ENCODE measurements around the gene IQSEC2. TPM values are rescaled to one million over a fixed set of nuclear protein-coding genes. Genes with fewer than 3 reads are reported as not detected.

Gene IQSEC2
- total RNA-seq, 4 donors from 2014 or later = 20.4 to 31.8 (median 28.0) TPM

- H3K27me3 ChIP-seq = peaks cover 0 to 25% of the 10 kb centered on the region in 2 donors
- H3K4me3 ChIP-seq = no peak overlapping the region
- no peak for DNase-seq (ENCODE audit: low spot score in 2 of 2)
Measured at GRCh38 chrX:53269536-53270107, 11.8 kb downstream of the IQSEC2 start.

GRCh38 chrX:53268173-53268572 lies 13.2 kb downstream of the IQSEC2 start:
- TF ChIP-seq EP300 (IDR thresholded peaks at IDR 0.05) (no peak), POLR2A (IDR thresholded peaks at IDR 0.05) (no peak), CTCF (IDR thresholded peaks at IDR 0.05) (no peak)
- 72 to 92% methylated on average over 7 of the region's 7 CpGs for WGBS, 2 donors
- H3K4me3 ChIP-seq = no peak overlapping the region
- H3K27ac ChIP-seq = no peak overlapping the region
- peaks cover 0 to 26% (median 7%) of the 10 kb centered on the region in 4 donors for H3K4me1 ChIP-seq
- DNase-seq (ENCODE audit: low spot score in 2 of 2) = no peak
- no peaks in the 10 kb centered on the region for H3K36me3 ChIP-seq
- H3K27me3 ChIP-seq = peaks cover 0 to 38% of the 10 kb centered on the region in 2 donors
- H3K9me3 ChIP-seq = no peaks in the 10 kb centered on the region

More at GRCh38 chrX:53269536-53270107, 11.8 kb downstream of the IQSEC2 start:
- TF ChIP-seq CTCF (IDR thresholded peaks at IDR 0.05) (no peak), POLR2A (IDR thresholded peaks at IDR 0.05) (no peak), EP300 (IDR thresholded peaks at IDR 0.05) (no peak)
- Histone ChIP-seq H3K36me3 (no peaks in the 10 kb centered on the region), H3K27ac (no peak overlapping the region), H3K4me1 (peaks cover 0 to 24% (median 7%) of the 10 kb centered on the region in 4 donors), H3K9me3 (no peaks in the 10 kb centered on the region)
- 82 to 85% methylated on average over 14 of the region's 14 CpGs for WGBS, 2 donors

- peaks cover 0 to 40% of the 10 kb centered on the region in 2 donors for H3K27me3 ChIP-seq
- peaks cover 0 to 29% (median 7%) of the 10 kb centered on the region in 4 donors for H3K4me1 ChIP-seq
- TF ChIP-seq EP300 (IDR thresholded peaks at IDR 0.05) (no peak), POLR2A (IDR thresholded peaks at IDR 0.05) (no peak), CTCF (IDR thresholded peaks at IDR 0.05) (no peak)
- WGBS, 2 donors = 36 to 59% methylated on average over 9 to 11 of the region's 11 CpGs
- no peak for DNase-seq (ENCODE audit: low spot score in 2 of 2)
- no peaks in the 10 kb centered on the region for H3K36me3 ChIP-seq
- H3K9me3 ChIP-seq = no peaks in the 10 kb centered on the region
- H3K27ac ChIP-seq = peak overlapping the region in 2 of 4 donors; percentile 56 to 59
- no peak overlapping the region for H3K4me3 ChIP-seq
Measured at GRCh38 chrX:53266914-53267313, 14.5 kb downstream of the IQSEC2 start.

GRCh38 chrX:53265771-53266574 lies 15.4 kb downstream of the IQSEC2 start:
- peak overlapping the region in 2 of 4 donors; percentile 56 to 59 for H3K27ac ChIP-seq
- no peak for DNase-seq (ENCODE audit: low spot score in 2 of 2)
- peaks cover 0 to 40% of the 10 kb centered on the region in 2 donors for H3K27me3 ChIP-seq
- no peak overlapping the region for H3K4me3 ChIP-seq
- no peak for TF ChIP-seq CTCF (IDR thresholded peaks at IDR 0.05)
- no peak for TF ChIP-seq EP300 (IDR thresholded peaks at IDR 0.05)
- no peak for TF ChIP-seq POLR2A (IDR thresholded peaks at IDR 0.05)
- H3K4me1 ChIP-seq = peaks cover 0 to 29% (median 7%) of the 10 kb centered on the region in 4 donors
- no peaks in the 10 kb centered on the region for H3K9me3 ChIP-seq
- no peaks in the 10 kb centered on the region for H3K36me3 ChIP-seq
- WGBS, 2 donors = 20 to 50% methylated on average over 6 to 8 of the region's 8 CpGs

GRCh38 chrX:53263597-53264094 lies 17.7 kb downstream of the IQSEC2 start:
- 60 to 76% methylated on average over 11 of the region's 11 CpGs for WGBS, 2 donors
- no peaks in the 10 kb centered on the region for H3K36me3 ChIP-seq
- TF ChIP-seq CTCF (IDR thresholded peaks at IDR 0.05) = no peak
- no peak for TF ChIP-seq EP300 (IDR thresholded peaks at IDR 0.05)
- no peak for TF ChIP-seq POLR2A (IDR thresholded peaks at IDR 0.05)
- H3K9me3 ChIP-seq = no peaks in the 10 kb centered on the region
- H3K4me3 ChIP-seq = no peak overlapping the region
- H3K27me3 ChIP-seq = peaks cover 0 to 40% of the 10 kb centered on the region in 2 donors
- peaks cover 0 to 29% (median 7%) of the 10 kb centered on the region in 4 donors for H3K4me1 ChIP-seq
- DNase-seq (ENCODE audit: low spot score in 2 of 2) = no peak
- H3K27ac ChIP-seq = no peak overlapping the region
